GM21717 (cell line): Measurements from ENCODE around the gene HMGB3.
A peak's percentile ranks its signal among the peaks of the same experiment; 100 is the strongest.
"Not testable (repeated sequence)": the region's sequence is repeated elsewhere in the genome, so short reads cannot be mapped to it uniquely, and the experiment has no call there.

ENCODE experiments used
- ATAC-seq: cut with Tn5 transposase; IDR thresholded peaks from one replicate; pipeline ENCODE4 v1.9.1; 2021; ENCODE audit warnings: mild to moderate bottlenecking, moderate library complexity; ENCODE audit not compliant: unreplicated experiment

Gene HMGB3

GRCh38 chrX:150977411-150978162, 5.5 kb upstream of the HMGB3 start:
- no peak for ATAC-seq

DNA sequence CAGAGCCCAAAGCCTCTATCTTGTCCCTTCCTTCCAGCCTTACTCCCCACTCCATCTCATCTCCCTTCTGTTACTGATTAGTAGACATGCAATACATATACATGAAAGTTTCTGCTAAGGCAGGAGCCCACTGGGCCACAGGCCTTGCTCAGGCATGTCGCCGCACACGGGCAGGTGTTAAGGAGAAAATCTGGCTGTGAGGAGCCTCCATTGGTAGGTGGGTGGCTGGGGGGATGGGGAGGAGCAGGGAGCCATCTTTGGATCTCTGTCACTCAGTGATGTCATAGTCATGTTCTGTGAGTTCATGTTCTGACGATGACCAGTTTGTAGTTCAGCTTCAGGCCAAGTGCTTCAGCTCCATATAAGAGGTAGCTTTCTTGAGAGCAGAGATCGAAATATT, 2.9 kb upstream of the HMGB3 start:
- ATAC-seq, result no peak

DNA sequence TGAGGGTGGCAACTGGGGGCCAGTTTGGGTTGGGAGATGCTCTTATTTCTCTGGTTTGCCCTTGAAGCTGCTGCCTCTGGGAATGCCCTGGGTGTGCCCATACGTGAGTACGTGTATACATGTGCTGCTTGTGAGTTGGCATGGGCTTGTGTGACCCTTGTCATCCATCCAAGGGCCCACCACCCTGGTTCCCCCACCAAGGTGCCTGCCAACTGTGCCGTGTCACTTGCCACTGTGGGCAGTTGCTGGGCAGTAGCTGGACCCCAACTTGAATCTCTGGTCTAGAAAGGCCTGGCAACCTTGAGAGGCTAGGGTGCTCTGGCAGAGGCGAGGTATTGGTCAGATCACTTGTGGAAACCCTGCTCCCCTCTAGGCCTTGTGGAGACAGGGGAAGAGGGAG, 2.4 kb upstream of the HMGB3 start:
- ATAC-seq, result no peak

DNA sequence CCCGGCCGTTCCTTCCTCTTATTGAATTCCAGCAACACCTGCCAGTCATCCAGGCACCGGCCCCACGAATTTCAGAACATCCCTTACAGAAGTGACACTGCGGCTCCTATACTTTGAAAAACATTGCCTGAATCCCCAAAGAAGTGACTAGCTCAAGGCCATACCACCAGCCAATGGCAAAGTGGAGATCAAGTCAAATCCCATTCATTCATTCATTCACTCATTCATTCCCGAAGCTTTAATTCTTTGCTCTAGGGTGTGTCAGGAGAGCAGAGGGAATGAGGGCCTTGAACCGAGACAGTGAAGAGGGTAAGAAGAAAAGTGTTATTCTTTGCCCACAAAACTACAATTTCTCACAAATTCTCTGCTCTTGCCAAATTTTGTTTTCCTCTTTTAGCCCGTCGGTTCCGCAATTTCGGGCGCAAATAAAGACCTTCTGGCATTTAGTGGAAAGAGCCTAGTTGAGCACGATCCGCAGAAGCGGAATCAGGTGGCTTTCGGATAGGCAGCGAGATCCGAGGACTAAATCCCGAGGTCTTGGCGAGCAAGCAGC, 824 bp upstream of the HMGB3 start:
- no peak for ATAC-seq

DNA sequence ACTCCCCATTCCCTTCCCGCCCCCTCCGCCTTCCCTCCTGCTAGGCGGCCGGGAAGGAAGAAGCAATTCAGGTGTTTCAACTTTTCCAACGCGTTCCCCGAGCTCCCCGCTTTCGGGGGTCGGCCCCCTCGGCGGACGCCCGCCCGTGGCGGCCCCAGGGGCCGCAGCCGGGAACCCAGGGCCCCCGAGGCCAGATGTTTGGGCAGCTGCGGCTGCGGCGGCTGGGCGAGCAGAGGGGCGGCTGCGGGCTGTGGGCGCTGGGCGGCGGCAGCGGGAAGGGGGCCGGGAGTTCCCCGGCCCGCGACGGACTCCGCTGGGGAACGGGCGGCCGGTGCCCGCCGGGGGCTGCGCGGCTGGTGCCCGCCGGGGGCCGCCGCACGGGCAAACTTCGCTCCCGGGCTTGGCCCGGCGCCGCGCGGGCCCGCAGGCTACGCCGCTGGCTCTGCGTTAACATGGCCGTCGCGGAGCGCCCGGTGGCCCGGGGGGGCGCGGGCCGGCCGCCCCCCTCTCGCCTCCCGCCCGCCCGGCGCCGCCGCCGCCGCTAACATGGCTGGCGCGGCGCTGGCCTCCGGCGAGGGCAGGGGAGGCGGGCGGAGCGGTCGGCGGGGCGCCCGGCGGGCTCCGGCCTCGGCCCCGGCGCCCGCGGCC, 510 bp downstream of the HMGB3 start:
- ATAC-seq, result peak; percentile 21

GRCh38 chrX:150984169-150984824, 1.2 kb downstream of the HMGB3 start:
- peak; percentile 3 for ATAC-seq

GRCh38 chrX:150987687-150988086, 4.6 kb downstream of the HMGB3 start:
- ATAC-seq, result not testable (repeated sequence)

GRCh38 chrX:150989420-150989819, 6.3 kb downstream of the HMGB3 start:
- ATAC-seq, result no peak

DNA sequence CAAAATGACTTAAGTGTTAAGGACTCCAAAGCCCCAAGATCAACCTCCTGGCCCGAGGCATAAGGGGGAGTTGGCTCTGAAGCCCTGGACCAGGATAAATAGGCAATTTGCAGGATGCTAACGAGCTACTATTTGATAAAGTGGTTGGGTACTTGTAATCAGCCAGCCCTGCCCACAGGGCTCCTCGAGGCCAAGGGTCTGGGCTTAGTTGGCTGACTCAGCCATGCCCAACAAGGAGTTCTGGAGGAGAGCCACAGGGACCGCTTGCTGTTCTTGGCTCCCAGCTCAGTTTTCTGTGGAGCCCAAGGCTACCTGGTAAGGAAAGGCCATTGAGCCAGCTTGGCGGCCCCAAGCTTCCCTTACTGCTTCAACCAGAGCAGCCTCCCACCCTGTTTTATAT, 7.8 kb downstream of the HMGB3 start:
- ATAC-seq, result no peak

- no peak for ATAC-seq
These were observed 17.8 kb downstream of the HMGB3 start for GRCh38 chrX:151000861-151001331.

DNA sequence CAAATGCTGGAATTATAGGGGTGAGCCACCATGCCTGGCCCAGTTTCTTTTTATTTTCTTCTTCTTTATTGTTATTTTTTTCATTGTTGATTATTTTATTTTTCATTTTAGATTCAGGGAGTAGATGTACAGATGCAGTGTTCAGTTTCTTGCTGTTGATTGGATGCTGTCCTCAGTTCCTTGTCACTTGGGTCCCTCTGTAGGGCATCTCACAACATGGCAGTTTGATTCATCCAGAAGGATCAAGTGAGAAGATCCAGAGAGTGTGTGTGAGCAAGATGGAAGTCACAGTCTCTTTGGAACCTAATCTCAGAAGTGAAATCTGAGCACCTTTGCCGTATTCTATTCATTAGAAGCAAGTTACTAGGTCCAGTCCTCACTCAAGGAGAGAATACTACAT, 20.9 kb downstream of the HMGB3 start:
- ATAC-seq, result no peak

GRCh38 chrX:151006410-151007109, 23.4 kb downstream of the HMGB3 start:
- ATAC-seq, result no peak

GRCh38 chrX:151009582-151009981, 26.4 kb downstream of the HMGB3 start:
- ATAC-seq, result no peak

DNA sequence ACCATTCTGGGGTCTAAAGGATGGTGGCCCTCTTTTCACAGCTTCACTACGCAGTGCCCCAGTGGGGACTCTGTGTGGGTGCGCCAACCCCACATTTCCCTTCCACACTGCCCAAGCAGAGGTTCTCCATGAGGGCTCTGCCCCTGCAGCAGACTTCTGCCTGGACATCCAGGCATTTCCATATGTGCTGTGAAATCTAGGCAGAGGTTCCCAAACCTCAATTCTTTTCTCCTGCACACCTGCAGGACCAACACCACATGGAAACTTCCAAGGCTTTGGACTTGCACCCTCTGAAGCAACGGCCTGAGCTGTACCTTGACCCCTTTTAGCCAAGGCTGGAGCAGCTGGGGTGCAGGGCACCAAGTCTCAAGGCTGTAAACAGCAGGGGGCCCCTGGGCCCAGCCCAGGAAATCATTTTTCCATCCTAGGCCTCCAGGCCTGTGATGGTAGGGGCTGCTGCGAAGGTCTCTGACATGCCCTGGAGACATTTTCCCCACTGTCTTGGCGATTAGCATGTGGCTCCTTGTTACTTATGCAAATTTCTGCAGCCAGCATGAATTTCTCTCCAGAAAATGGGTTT, 30.1 kb downstream of the HMGB3 start:
- no peak for ATAC-seq

- ATAC-seq, result no peak
These were observed 32.5 kb downstream of the HMGB3 start for GRCh38 chrX:151015684-151016083.

- ATAC-seq, result no peak
These were observed 36.7 kb downstream of the HMGB3 start for GRCh38 chrX:151019856-151020255.

DNA sequence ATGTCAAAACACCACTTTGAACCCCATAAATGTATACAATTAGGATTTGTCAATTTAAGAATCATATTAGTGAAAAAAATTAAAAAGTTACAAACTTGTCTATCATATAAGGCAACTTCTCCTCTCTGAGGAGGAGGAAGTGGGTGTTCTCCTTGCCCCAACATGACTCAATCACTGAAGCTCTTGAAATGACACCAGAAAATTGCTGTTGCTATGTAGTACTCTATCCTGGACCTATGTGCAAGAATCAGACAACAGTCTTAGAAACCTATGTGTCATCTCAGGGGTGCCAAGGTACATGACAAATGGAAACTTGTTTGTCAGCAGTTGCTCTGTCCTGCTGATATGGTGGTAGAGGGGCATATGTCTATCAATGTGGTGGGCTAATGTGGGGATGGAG, 47.7 kb downstream of the HMGB3 start:
- ATAC-seq, result no peak

GRCh38 chrX:151031391-151031975, 48.3 kb downstream of the HMGB3 start:
- no peak for ATAC-seq

- no peak for ATAC-seq
These were observed 56.2 kb downstream of the HMGB3 start for GRCh38 chrX:151039351-151039750.
